Activated CD4-positive, alpha-beta T cell treated with anti-CD3 and anti-CD28 coated beads, Interleukin-2, amount 10 ng/mL, durations not matched to agents 7 days and 5 days (primary cell): ENCODE data around the gene CRLF2. TPM values are rescaled to one million over a fixed set of nuclear protein-coding genes. Genes with fewer than 3 reads are reported as not detected.
A peak's percentile ranks its signal among the peaks of the same experiment; 100 is the strongest.
"Not testable (repeated sequence)": the region's sequence is repeated elsewhere in the genome, so short reads cannot be mapped to it uniquely, and the experiment has no call there.

Source experiments
- CTCF ChIA-PET: fragments of 350-600 bp; sonication (Branson Sonifier 250); formaldehyde crosslinking; loops from one replicate; lab custom pipeline; 2021; ENCODE audit warnings: antibody characterized with exemption; lab: Charles Lee
- POLR2A ChIA-PET: fragments of 350-600 bp; sonication (Branson Sonifier 250); formaldehyde crosslinking; loops from one replicate; lab custom pipeline; 2021; ENCODE audit warnings: antibody characterized with exemption; lab: Charles Lee
- DNase-seq: peaks from one replicate; pipeline ENCODE4 v3.0.0-alpha.2; 2020
- H3K27ac Mint-ChIP-seq: one replicate; pipeline ENCODE4 v1.8.0; 2021; ENCODE audit warnings: mild to moderate bottlenecking, moderate library complexity, mixed read lengths
- H3K27me3 Mint-ChIP-seq: one replicate; pipeline ENCODE4 v1.8.0; 2021; ENCODE audit warnings: mixed read lengths
- H3K36me3 Mint-ChIP-seq: one replicate; pipeline ENCODE4 v1.8.0; 2021; ENCODE audit warnings: low read depth, mixed read lengths
- H3K4me1 Mint-ChIP-seq: one replicate; pipeline ENCODE4 v1.8.0; 2021; ENCODE audit warnings: mixed read lengths
- H3K4me3 Mint-ChIP-seq: one replicate; pipeline ENCODE4 v1.8.0; 2021; ENCODE audit warnings: mild to moderate bottlenecking, moderate library complexity, mixed read lengths
- H3K9me3 Mint-ChIP-seq: one replicate; pipeline ENCODE4 v1.8.0; 2021; ENCODE audit warnings: mixed read lengths
- total RNA-seq, 2 experiments: library from RNA; stranded (reverse); gene quantifications; one replicate each; pipeline ENCODE4 v1.2.3, GENCODE V29; 2021

The CRLF2 gene
- total RNA-seq, 2 experiments from 2014 or later = 3.4 to 4.5 TPM

GRCh38 chrX:1228101-1228500 is 15.7 kb upstream of the CRLF2 start:
- H3K27me3 Mint-ChIP-seq, H3K9me3 Mint-ChIP-seq, H3K27ac Mint-ChIP-seq, H3K36me3 Mint-ChIP-seq, CTCF ChIA-PET, DNase-seq, H3K4me3 Mint-ChIP-seq, POLR2A ChIA-PET: not testable (repeated sequence)
- H3K4me1 Mint-ChIP-seq = peaks cover 20% of the 10 kb centered on the region

GRCh38 chrX:1226249-1226648 is 13.8 kb upstream of the CRLF2 start:
- ChIA-PET POLR2A (no interaction called here), CTCF (no interaction called here)
- Mint-ChIP-seq H3K9me3 (peaks cover 11% of the 10 kb centered on the region), H3K36me3 (peaks cover 1% of the 10 kb centered on the region), H3K4me1 (peaks cover 13% of the 10 kb centered on the region), H3K27me3 (no peaks in the 10 kb centered on the region), H3K27ac (no peak overlapping the region), H3K4me3 (no peak overlapping the region)
- no peak for DNase-seq

- H3K36me3 Mint-ChIP-seq = peaks cover 1% of the 10 kb centered on the region
- H3K27ac Mint-ChIP-seq = no peak overlapping the region
- ChIA-PET CTCF (no interaction called here), POLR2A (no interaction called here)
- no peak overlapping the region for H3K4me3 Mint-ChIP-seq
- no peaks in the 10 kb centered on the region for H3K27me3 Mint-ChIP-seq
- peaks cover 11% of the 10 kb centered on the region for H3K9me3 Mint-ChIP-seq
- no peak for DNase-seq
- H3K4me1 Mint-ChIP-seq = peaks cover 13% of the 10 kb centered on the region
Measured at GRCh38 chrX:1224954-1225353, 12.5 kb upstream of the CRLF2 start.

GRCh38 chrX:1223242-1223600 is 10.8 kb upstream of the CRLF2 start:
- H3K4me3 Mint-ChIP-seq = no peak overlapping the region
- CTCF ChIA-PET = no interaction called here

GRCh38 chrX:1222531-1223241 is 10.2 kb upstream of the CRLF2 start:
- Mint-ChIP-seq H3K9me3 (peaks cover 11% of the 10 kb centered on the region), H3K27ac (no peak overlapping the region), H3K27me3 (no peaks in the 10 kb centered on the region), H3K4me3 (no peak overlapping the region), H3K4me1 (peaks cover 7% of the 10 kb centered on the region), H3K36me3 (peaks cover under 1% of the 10 kb centered on the region)
- DNase-seq = no peak
- CTCF ChIA-PET = no interaction called here
- POLR2A ChIA-PET = no interaction called here

More at GRCh38 chrX:1223242-1223600, 10.8 kb upstream of the CRLF2 start:
- POLR2A ChIA-PET = no interaction called here
- Mint-ChIP-seq H3K27me3 (no peaks in the 10 kb centered on the region), H3K4me1 (peaks cover 7% of the 10 kb centered on the region), H3K36me3 (peaks cover 1% of the 10 kb centered on the region), H3K27ac (no peak overlapping the region), H3K9me3 (peaks cover 11% of the 10 kb centered on the region)
- DNase-seq = no peak

GRCh38 chrX:1221296-1221845 is 8.9 kb upstream of the CRLF2 start:
- no peak overlapping the region for H3K27ac Mint-ChIP-seq
- peaks cover 7% of the 10 kb centered on the region for H3K4me1 Mint-ChIP-seq
- peaks cover 3% of the 10 kb centered on the region for H3K27me3 Mint-ChIP-seq
- H3K9me3 Mint-ChIP-seq = peaks cover 6% of the 10 kb centered on the region
- no peak overlapping the region for H3K4me3 Mint-ChIP-seq
- DNase-seq = no peak
- H3K36me3 Mint-ChIP-seq = no peaks in the 10 kb centered on the region
- POLR2A ChIA-PET = no interaction called here
- CTCF ChIA-PET = no interaction called here

GRCh38 chrX:1218286-1218685 is 5.8 kb upstream of the CRLF2 start:
- ChIA-PET CTCF (no interaction called here), POLR2A (no interaction called here)
- Mint-ChIP-seq H3K27me3 (peaks cover 11% of the 10 kb centered on the region), H3K4me3 (no peak overlapping the region), H3K9me3 (peaks cover 4% of the 10 kb centered on the region), H3K4me1 (peaks cover 9% of the 10 kb centered on the region), H3K27ac (no peak overlapping the region), H3K36me3 (no peaks in the 10 kb centered on the region)
- DNase-seq = no peak

- CTCF ChIA-PET = no interaction called here
- H3K27ac Mint-ChIP-seq = no peak overlapping the region
- H3K9me3 Mint-ChIP-seq = peaks cover 6% of the 10 kb centered on the region
- H3K4me1 Mint-ChIP-seq = peaks cover 24% of the 10 kb centered on the region
- POLR2A ChIA-PET = no interaction called here
- H3K27me3 Mint-ChIP-seq = peaks cover 15% of the 10 kb centered on the region
- H3K4me3 Mint-ChIP-seq = no peak overlapping the region
- peaks cover 9% of the 10 kb centered on the region for H3K36me3 Mint-ChIP-seq
- no peak for DNase-seq
Measured at GRCh38 chrX:1215123-1215823, 2.8 kb upstream of the CRLF2 start.

- Mint-ChIP-seq H3K36me3 (peaks cover 9% of the 10 kb centered on the region), H3K9me3 (peaks cover 6% of the 10 kb centered on the region), H3K27ac (no peak overlapping the region), H3K4me1 (peaks cover 32% of the 10 kb centered on the region), H3K27me3 (peaks cover 15% of the 10 kb centered on the region), H3K4me3 (no peak overlapping the region)
- DNase-seq = no peak
- ChIA-PET POLR2A (no interaction called here), CTCF (no interaction called here)
Measured at GRCh38 chrX:1213971-1214370, 1.5 kb upstream of the CRLF2 start.

- peaks cover 6% of the 10 kb centered on the region for H3K9me3 Mint-ChIP-seq
- DNase-seq = no peak
- CTCF ChIA-PET = no interaction called here
- H3K4me3 Mint-ChIP-seq = no peak overlapping the region
- peaks cover 12% of the 10 kb centered on the region for H3K27me3 Mint-ChIP-seq
- peaks cover 53% of the 10 kb centered on the region for H3K4me1 Mint-ChIP-seq
- POLR2A ChIA-PET = no interaction called here
- H3K36me3 Mint-ChIP-seq = peaks cover 15% of the 10 kb centered on the region
- H3K27ac Mint-ChIP-seq = no peak overlapping the region
Measured at GRCh38 chrX:1210844-1211243, 1.6 kb downstream of the CRLF2 start.

- Mint-ChIP-seq H3K27ac (peak overlapping the region; percentile 64), H3K4me1 (peaks cover 50% of the 10 kb centered on the region), H3K36me3 (peaks cover 15% of the 10 kb centered on the region), H3K27me3 (peaks cover 4% of the 10 kb centered on the region), H3K9me3 (peaks cover 6% of the 10 kb centered on the region), H3K4me3 (peak overlapping the region; percentile 53)
- no peak for DNase-seq
- CTCF ChIA-PET = no interaction called here
- POLR2A ChIA-PET = no interaction called here
Measured at GRCh38 chrX:1207496-1208025, 4.9 kb downstream of the CRLF2 start.

- peak; percentile 48 for DNase-seq
- ChIA-PET POLR2A (no interaction called here), CTCF (no interaction called here)
- Mint-ChIP-seq H3K4me3 (peak overlapping the region; percentile 66), H3K9me3 (peaks cover 6% of the 10 kb centered on the region), H3K27ac (peak overlapping the region; percentile 33), H3K36me3 (peaks cover 12% of the 10 kb centered on the region), H3K27me3 (peaks cover 4% of the 10 kb centered on the region), H3K4me1 (peaks cover 43% of the 10 kb centered on the region)
Measured at GRCh38 chrX:1205681-1206611, 6.5 kb downstream of the CRLF2 start.
